Activated CD4-positive, alpha-beta T cell treated with anti-CD3 and anti-CD28 coated beads, Interleukin-2, Interleukin-4, amounts not matched to agents 100 ng/mL and 50 ng/mL, durations not matched to agents 16 hours and 8 hours (primary cell): ENCODE results near the gene ZMIZ1.

ENCODE experiments used
- DNase-seq: peaks from one replicate; pipeline ENCODE4 v3.0.0-alpha.2; 2020; ENCODE audit warnings: low spot score

ZMIZ1 gene

GRCh38 chr10:79156334-79157274 lies 87.8 kb downstream of the ZMIZ1 start:
- DNase-seq = no peak

GRCh38 chr10:79158004-79158340 lies 89.2 kb downstream of the ZMIZ1 start:
- DNase-seq = no peak

GRCh38 chr10:79158402-79159097 lies 89.8 kb downstream of the ZMIZ1 start:
- no peak for DNase-seq

- no peak for DNase-seq
These were observed 90.4 kb downstream of the ZMIZ1 start for GRCh38 chr10:79159141-79159651.

- DNase-seq = no peak
These were observed 91.0 kb downstream of the ZMIZ1 start for GRCh38 chr10:79159785-79160184.

- DNase-seq = no peak
These were observed 91.4 kb downstream of the ZMIZ1 start for GRCh38 chr10:79160191-79160590.

GRCh38 chr10:79161557-79161956 lies 92.8 kb downstream of the ZMIZ1 start:
- DNase-seq = no peak

- no peak for DNase-seq
These were observed 93.3 kb downstream of the ZMIZ1 start for GRCh38 chr10:79162022-79162421.

GRCh38 chr10:79162861-79163665 lies 94.3 kb downstream of the ZMIZ1 start:
- no peak for DNase-seq

GRCh38 chr10:79163666-79163975 lies 94.9 kb downstream of the ZMIZ1 start:
- DNase-seq = no peak

GRCh38 chr10:79164075-79164474 lies 95.3 kb downstream of the ZMIZ1 start:
- DNase-seq = no peak

- no peak for DNase-seq
These were observed 96.5 kb downstream of the ZMIZ1 start for GRCh38 chr10:79165070-79165778.

- DNase-seq = no peak
These were observed 97.6 kb downstream of the ZMIZ1 start for GRCh38 chr10:79166312-79166721.

GRCh38 chr10:79166741-79167140 lies 98.0 kb downstream of the ZMIZ1 start:
- DNase-seq = no peak

- DNase-seq = no peak
These were observed 98.8 kb downstream of the ZMIZ1 start for GRCh38 chr10:79167537-79167936.

GRCh38 chr10:79168210-79168609 lies 99.4 kb downstream of the ZMIZ1 start:
- DNase-seq = no peak

- DNase-seq = no peak
These were observed 101.5 kb downstream of the ZMIZ1 start for GRCh38 chr10:79170226-79170752.

GRCh38 chr10:79170993-79171392 lies 102.2 kb downstream of the ZMIZ1 start:
- DNase-seq = no peak

- no peak for DNase-seq
These were observed 102.7 kb downstream of the ZMIZ1 start for GRCh38 chr10:79171504-79171903.

GRCh38 chr10:79172881-79173280 lies 104.1 kb downstream of the ZMIZ1 start:
- DNase-seq = no peak

GRCh38 chr10:79173582-79174262 lies 105.0 kb downstream of the ZMIZ1 start:
- no peak for DNase-seq
